ENCODE results near the gene LCE1E.

GRCh38 chr1:152739841-152740240 is 46.2 kb upstream of the LCE1E start:
- TF ChIP-seq SRF (IDR thresholded peaks at IDR 0.05; ENCODE audit: low read depth) = no peak
- no peak for TF ChIP-seq EZH2phosphoT487 (IDR thresholded peaks at IDR 0.05; ENCODE audit: borderline replicate concordance)
- TF ChIP-seq ZNF274 (IDR thresholded peaks at IDR 0.05; ENCODE audit: low read depth, low read length) = no peak
- no peak for TF ChIP-seq YY1 (IDR thresholded peaks at IDR 0.05; ENCODE audit: extremely low read depth, insufficient replicate concordance, low read depth, low read length)
- TF ChIP-seq POLR2A (IDR thresholded peaks at IDR 0.05; ENCODE audit: borderline replicate concordance, extremely low read depth, insufficient read depth, insufficient read length) = no peak
- TF ChIP-seq JUND (IDR thresholded peaks at IDR 0.05) = no peak
- TF ChIP-seq EZH2 (IDR thresholded peaks at IDR 0.05) = no peak
- no peak for TF ChIP-seq CTCF (IDR thresholded peaks at IDR 0.05 in 2 of 3, conservative IDR thresholded peaks at IDR 0.05 in 1 of 3; ENCODE audit: borderline replicate concordance in 1 of 3, insufficient read depth in 1 of 3, low read depth in 2 of 3, low read length in 2 of 3)
- TF ChIP-seq CBX3 (IDR thresholded peaks at IDR 0.05; ENCODE audit: low read depth) = no peak
- no peak for TF ChIP-seq ELF1 (IDR thresholded peaks at IDR 0.05; ENCODE audit: borderline replicate concordance, low read depth)
- no peak for TF ChIP-seq SIN3A (IDR thresholded peaks at IDR 0.05; ENCODE audit: low read depth)
- TF ChIP-seq ZFX (IDR thresholded peaks at IDR 0.05) = no peak
- no peak for TF ChIP-seq TCF7L2 (IDR thresholded peaks at IDR 0.05; ENCODE audit: borderline replicate concordance, extremely low read depth, insufficient read depth, insufficient read length)
- TF ChIP-seq RAD21 (IDR thresholded peaks at IDR 0.05; ENCODE audit: low read depth) = no peak

Data from HCT116 (cell line).